Dermis microvascular lymphatic vessel endothelial cell (primary cell): ENCODE data around the gene TCEA2. TPM values are rescaled to one million over a fixed set of nuclear protein-coding genes. Genes with fewer than 3 reads are reported as not detected.

Experiments
- DNase-seq, 2 donors: peaks; one replicate each; pipeline versions ENCODE4 v3.0.0 to v3.0.0-alpha.2; 2010; ENCODE audit warnings: low read depth in 2 of 2
- total RNA-seq: library from RNA; depleted of rRNA; stranded (reverse); fragments of >200 nt; gene quantifications from 2 replicates; pipeline ENCODE4 v1.2.1, GENCODE V29; 2014

The TCEA2 gene
- 27.0 and 36.0 TPM in 2 replicates for total RNA-seq

- peak; percentile 89 to 97 for DNase-seq
These were observed at the start of gene TCEA2 for GRCh38 chr20:64062596-64063388. TCEA2 (plus strand) TSS chr20:64063198; CDS start chr20:64063313, 115 bp downstream.

- DNase-seq: no peak
These were observed 47.4 kb upstream of the TCEA2 start for GRCh38 chr20:64015635-64016034.

- DNase-seq: no peak
These were observed 41.6 kb upstream of the TCEA2 start for GRCh38 chr20:64021124-64021975.

GRCh38 chr20:64022671-64023360, 40.2 kb upstream of the TCEA2 start:
- no peak for DNase-seq

GRCh38 chr20:64023361-64024140, 39.4 kb upstream of the TCEA2 start:
- no peak for DNase-seq

GRCh38 chr20:64024141-64024990, 38.6 kb upstream of the TCEA2 start:
- DNase-seq: no peak

- no peak for DNase-seq
These were observed 37.7 kb upstream of the TCEA2 start for GRCh38 chr20:64025101-64025825.

- DNase-seq: no peak
These were observed 37.1 kb upstream of the TCEA2 start for GRCh38 chr20:64025826-64026412.

- no peak for DNase-seq
These were observed 34.9 kb upstream of the TCEA2 start for GRCh38 chr20:64027981-64028685.

- no peak for DNase-seq
These were observed 33.5 kb upstream of the TCEA2 start for GRCh38 chr20:64029293-64030117.

- DNase-seq: no peak
These were observed 32.4 kb upstream of the TCEA2 start for GRCh38 chr20:64030371-64031134.

GRCh38 chr20:64031822-64032314, 31.1 kb upstream of the TCEA2 start:
- DNase-seq: no peak

- no peak for DNase-seq
These were observed 30.0 kb upstream of the TCEA2 start for GRCh38 chr20:64032706-64033624.

- no peak for DNase-seq
These were observed 29.0 kb upstream of the TCEA2 start for GRCh38 chr20:64033981-64034493.
